HepG2 (cell line): ENCODE data around the gene CGB5. TPM values are rescaled to one million over a fixed set of nuclear protein-coding genes. Genes with fewer than 3 reads are reported as not detected.

Source experiments
- FOXK1 ChIP-seq: sonication (generic); formaldehyde crosslinking; IDR thresholded peaks from 2 replicates; pipeline ENCODE4 v1.4.0; 2020; ENCODE audit warnings: low read depth, missing genetic modification reagents, borderline replicate concordance
- HOXD1 ChIP-seq: sonication (generic); formaldehyde crosslinking; IDR thresholded peaks from 2 replicates; pipeline ENCODE4 v1.5.0; 2020; ENCODE audit warnings: missing genetic modification reagents
- KDM4B ChIP-seq: sonication (generic); formaldehyde crosslinking; IDR thresholded peaks from 2 replicates; pipeline ENCODE4 v1.4.0; 2020; ENCODE audit warnings: missing genetic modification reagents
- MED13 ChIP-seq: sonication (generic); formaldehyde crosslinking; IDR thresholded peaks from 2 replicates; pipeline ENCODE4 v1.5.0; 2020; ENCODE audit warnings: missing genetic modification reagents
- MIER2 ChIP-seq: IDR thresholded peaks from 2 replicates; pipeline ENCODE4 v1.6.1; 2016; ENCODE audit warnings: missing biosample characterization, missing genetic modification reagents
- NFATC3 ChIP-seq: sonication (generic); formaldehyde crosslinking; IDR thresholded peaks from 2 replicates; pipeline ENCODE4 v1.5.1; 2020; ENCODE audit warnings: mild to moderate bottlenecking, missing genetic modification reagents
- NR0B2 ChIP-seq: sonication (generic); formaldehyde crosslinking; IDR thresholded peaks from 2 replicates; pipeline ENCODE4 v1.4.0; 2020; ENCODE audit warnings: mild to moderate bottlenecking, missing genetic modification reagents
- REL ChIP-seq: sonication (generic); formaldehyde crosslinking; conservative IDR thresholded peaks from 2 replicates; pipeline ENCODE4 v1.8.0; 2022; ENCODE audit warnings: mild to moderate bottlenecking, missing genetic modification reagents, moderate library complexity
- RELA ChIP-seq: sonication (generic); formaldehyde crosslinking; IDR thresholded peaks from 2 replicates; pipeline ENCODE4 v1.4.0; 2020; ENCODE audit warnings: missing genetic modification reagents
- ZBTB8A ChIP-seq: sonication (generic); formaldehyde crosslinking; IDR thresholded peaks from 2 replicates; pipeline ENCODE4 v1.4.0; 2020; ENCODE audit warnings: mild to moderate bottlenecking, low read depth, missing genetic modification reagents, borderline replicate concordance
- ZNF207 ChIP-seq: fragments of 450-650 bp; IDR thresholded peaks from 2 replicates; pipeline ENCODE4 v1.6.1; 2016; ENCODE audit warnings: antibody characterized with exemption, borderline replicate concordance
- ZNF232 ChIP-seq: sonication (generic); formaldehyde crosslinking; IDR thresholded peaks from 2 replicates; pipeline ENCODE4 v1.4.0; 2020; ENCODE audit warnings: missing genetic modification reagents, borderline replicate concordance
- ZNF460 ChIP-seq: sonication (generic); formaldehyde crosslinking; IDR thresholded peaks from 2 replicates; pipeline ENCODE4 v1.5.1; 2020; ENCODE audit warnings: missing genetic modification reagents, mild to moderate bottlenecking, borderline replicate concordance
- ZNF609 ChIP-seq: sonication (generic); formaldehyde crosslinking; IDR thresholded peaks from 2 replicates; pipeline ENCODE4 v1.4.0; 2020; ENCODE audit warnings: mild to moderate bottlenecking, missing genetic modification reagents, borderline replicate concordance
- polyA plus RNA-seq, 8 experiments: library from polyadenylated mRNA; depleted of rRNA in 3 of 8; stranded (reverse) in 7 of 8; unstranded in 1 of 8; fragments of >200 nt; fragmentation: Illumina TruSeq in 4 of 8; extraction: Trizol in 4 of 8; gene quantifications; 2 replicates each; pipeline versions ENCODE4 v1.2.1 to v1.2.3, GENCODE V29; 2011 to 2016; ENCODE audit warnings: low read depth in 4 of 8, missing spikeins in 1 of 8, mixed read lengths in 1 of 8; ENCODE audit not compliant: insufficient read depth in 1 of 8
- total RNA-seq, 5 experiments: library from RNA; depleted of rRNA; stranded (reverse); fragments of >200 nt; fragmentation: Illumina TruSeq; extraction: Trizol; gene quantifications; 2 replicates each; pipeline ENCODE4 v1.2.3, GENCODE V29; 2016; ENCODE audit warnings: low read depth in 1 of 5
- TF ChIP-seq, protein P1 (sequence below): sonication (generic); formaldehyde crosslinking; IDR thresholded peaks from 2 replicates; pipeline ENCODE4 v1.4.0; 2020; ENCODE audit warnings: mild to moderate bottlenecking, low read depth, missing genetic modification reagents
- TF ChIP-seq, protein P2 (sequence below): fragments of 450-650 bp; IDR thresholded peaks from 2 replicates; pipeline ENCODE4 v1.6.1; 2017; ENCODE audit warnings: mild to moderate bottlenecking
- TF ChIP-seq, protein P3 (sequence below): sonication (generic); formaldehyde crosslinking; conservative IDR thresholded peaks from 2 replicates; pipeline ENCODE4 v1.8.1; 2023; ENCODE audit warnings: missing genetic modification reagents

CGB5 gene
- total and polyA plus RNA-seq, 2 of the 13 experiments (the other 11 are each of a cell fraction or from before 2014, with no cell fraction given): not detected

DNA sequence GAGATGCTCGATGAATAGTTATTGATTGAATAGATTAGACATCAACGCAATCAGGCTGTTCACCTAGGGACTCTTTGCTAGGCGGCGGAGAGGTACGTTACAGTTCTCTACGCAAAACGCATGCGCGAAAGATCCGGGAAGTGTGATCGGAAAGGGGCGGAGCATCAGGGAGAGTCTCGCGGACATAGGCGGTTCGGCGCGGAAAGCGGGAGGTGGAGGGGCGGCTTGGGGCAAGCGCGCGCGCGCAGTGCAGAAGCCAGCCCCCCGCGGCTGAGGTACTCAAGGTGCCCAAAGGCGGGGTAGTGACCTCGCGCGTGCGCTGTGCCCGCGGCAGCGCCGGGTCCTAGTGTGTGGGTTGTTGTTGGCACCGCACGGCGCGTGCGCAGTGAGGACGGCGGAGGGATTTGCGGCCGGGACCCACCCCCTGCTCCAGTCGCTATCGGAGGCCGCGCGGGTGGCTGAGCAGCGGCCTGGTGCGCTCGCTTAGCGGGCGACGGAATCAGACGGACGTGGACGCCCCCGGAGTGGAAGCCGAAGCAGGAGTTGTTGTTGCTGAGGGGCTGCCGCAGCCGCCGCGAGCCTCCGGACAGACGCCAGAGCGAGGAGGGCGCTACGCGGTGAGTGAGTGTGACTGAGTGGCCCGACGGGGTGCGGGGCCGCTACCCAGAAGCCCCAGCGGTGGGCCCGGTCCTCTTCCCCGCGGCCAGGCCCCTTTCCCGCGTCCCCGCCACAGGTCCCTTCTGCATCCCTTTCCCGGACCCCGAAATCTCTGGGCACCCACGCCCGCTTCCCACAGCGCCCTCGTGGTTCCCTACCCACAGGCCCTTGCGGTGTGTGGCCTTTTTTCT is 41.6 kb downstream of the CGB5 start, which contains the start of gene SNRNP70 (continued):
- TF ChIP-seq ZNF609 (CRISPR knock-in tag) (0 out of 2 replicates have a peak, but pooled peaks have one; percentile 13), NR0B2 (CRISPR knock-in tag) (peak; percentile 83), NFATC3 (CRISPR knock-in tag) (no peak), MIER2 (no peak), FOXK1 (CRISPR knock-in tag) (peak; percentile 95), MED13 (peak; percentile 95), ZNF460 (no peak; the same call in 1 of the 2 replicates), RELA (0 out of 2 replicates have a peak, but pooled peaks have one; percentile 76), ZNF207 (no peak), ZBTB8A (CRISPR knock-in tag) (no peak; the same call in 1 of the 2 replicates), KDM4B (CRISPR knock-in tag) (no peak), REL (CRISPR knock-in tag) (no peak), HOXD1 (CRISPR knock-in tag) (no peak), ZNF232 (CRISPR knock-in tag) (peak; percentile 76; the same call in 1 of the 2 replicates)
- TF ChIP-seq, protein P1, sequence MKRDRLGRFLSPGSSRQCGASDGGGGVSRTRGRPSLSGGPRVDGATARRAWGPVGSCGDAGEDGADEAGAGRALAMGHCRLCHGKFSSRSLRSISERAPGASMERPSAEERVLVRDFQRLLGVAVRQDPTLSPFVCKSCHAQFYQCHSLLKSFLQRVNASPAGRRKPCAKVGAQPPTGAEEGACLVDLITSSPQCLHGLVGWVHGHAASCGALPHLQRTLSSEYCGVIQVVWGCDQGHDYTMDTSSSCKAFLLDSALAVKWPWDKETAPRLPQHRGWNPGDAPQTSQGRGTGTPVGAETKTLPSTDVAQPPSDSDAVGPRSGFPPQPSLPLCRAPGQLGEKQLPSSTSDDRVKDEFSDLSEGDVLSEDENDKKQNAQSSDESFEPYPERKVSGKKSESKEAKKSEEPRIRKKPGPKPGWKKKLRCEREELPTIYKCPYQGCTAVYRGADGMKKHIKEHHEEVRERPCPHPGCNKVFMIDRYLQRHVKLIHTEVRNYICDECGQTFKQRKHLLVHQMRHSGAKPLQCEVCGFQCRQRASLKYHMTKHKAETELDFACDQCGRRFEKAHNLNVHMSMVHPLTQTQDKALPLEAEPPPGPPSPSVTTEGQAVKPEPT (CRISPR knock-in tag): no peak
- TF ChIP-seq, protein P2, sequence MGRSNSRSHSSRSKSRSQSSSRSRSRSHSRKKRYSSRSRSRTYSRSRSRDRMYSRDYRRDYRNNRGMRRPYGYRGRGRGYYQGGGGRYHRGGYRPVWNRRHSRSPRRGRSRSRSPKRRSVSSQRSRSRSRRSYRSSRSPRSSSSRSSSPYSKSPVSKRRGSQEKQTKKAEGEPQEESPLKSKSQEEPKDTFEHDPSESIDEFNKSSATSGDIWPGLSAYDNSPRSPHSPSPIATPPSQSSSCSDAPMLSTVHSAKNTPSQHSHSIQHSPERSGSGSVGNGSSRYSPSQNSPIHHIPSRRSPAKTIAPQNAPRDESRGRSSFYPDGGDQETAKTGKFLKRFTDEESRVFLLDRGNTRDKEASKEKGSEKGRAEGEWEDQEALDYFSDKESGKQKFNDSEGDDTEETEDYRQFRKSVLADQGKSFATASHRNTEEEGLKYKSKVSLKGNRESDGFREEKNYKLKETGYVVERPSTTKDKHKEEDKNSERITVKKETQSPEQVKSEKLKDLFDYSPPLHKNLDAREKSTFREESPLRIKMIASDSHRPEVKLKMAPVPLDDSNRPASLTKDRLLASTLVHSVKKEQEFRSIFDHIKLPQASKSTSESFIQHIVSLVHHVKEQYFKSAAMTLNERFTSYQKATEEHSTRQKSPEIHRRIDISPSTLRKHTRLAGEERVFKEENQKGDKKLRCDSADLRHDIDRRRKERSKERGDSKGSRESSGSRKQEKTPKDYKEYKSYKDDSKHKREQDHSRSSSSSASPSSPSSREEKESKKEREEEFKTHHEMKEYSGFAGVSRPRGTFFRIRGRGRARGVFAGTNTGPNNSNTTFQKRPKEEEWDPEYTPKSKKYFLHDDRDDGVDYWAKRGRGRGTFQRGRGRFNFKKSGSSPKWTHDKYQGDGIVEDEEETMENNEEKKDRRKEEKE: no peak
- TF ChIP-seq, protein P3, sequence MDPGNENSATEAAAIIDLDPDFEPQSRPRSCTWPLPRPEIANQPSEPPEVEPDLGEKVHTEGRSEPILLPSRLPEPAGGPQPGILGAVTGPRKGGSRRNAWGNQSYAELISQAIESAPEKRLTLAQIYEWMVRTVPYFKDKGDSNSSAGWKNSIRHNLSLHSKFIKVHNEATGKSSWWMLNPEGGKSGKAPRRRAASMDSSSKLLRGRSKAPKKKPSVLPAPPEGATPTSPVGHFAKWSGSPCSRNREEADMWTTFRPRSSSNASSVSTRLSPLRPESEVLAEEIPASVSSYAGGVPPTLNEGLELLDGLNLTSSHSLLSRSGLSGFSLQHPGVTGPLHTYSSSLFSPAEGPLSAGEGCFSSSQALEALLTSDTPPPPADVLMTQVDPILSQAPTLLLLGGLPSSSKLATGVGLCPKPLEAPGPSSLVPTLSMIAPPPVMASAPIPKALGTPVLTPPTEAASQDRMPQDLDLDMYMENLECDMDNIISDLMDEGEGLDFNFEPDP (CRISPR knock-in tag): no peak
